Measurements from ENCODE around the gene GPR12.

The GPR12 gene

DNA sequence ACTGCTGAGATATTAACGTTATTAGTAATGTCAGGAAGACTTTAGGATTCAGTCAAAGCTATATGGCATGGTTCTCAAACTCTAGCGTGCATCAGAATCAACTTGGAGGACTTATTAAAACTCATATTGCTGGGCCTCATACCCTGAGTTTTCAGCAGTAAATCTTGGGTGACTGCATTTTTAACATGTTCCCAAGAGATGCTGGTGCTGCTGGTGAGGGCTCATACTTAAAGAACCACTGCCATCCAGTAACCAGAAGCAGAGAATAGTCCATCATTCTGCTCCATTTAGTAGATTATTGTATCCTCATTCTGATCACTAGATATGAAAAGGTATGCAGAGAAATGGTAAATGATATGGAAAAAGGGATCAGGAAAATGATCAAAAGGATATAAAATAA lies 7.9 kb downstream of the GPR12 start:
- no peaks in the 10 kb centered on the region for H3K36me3 ChIP-seq (ENCODE audit: control insufficient read depth, low read length)
- TF ChIP-seq, protein P1, sequence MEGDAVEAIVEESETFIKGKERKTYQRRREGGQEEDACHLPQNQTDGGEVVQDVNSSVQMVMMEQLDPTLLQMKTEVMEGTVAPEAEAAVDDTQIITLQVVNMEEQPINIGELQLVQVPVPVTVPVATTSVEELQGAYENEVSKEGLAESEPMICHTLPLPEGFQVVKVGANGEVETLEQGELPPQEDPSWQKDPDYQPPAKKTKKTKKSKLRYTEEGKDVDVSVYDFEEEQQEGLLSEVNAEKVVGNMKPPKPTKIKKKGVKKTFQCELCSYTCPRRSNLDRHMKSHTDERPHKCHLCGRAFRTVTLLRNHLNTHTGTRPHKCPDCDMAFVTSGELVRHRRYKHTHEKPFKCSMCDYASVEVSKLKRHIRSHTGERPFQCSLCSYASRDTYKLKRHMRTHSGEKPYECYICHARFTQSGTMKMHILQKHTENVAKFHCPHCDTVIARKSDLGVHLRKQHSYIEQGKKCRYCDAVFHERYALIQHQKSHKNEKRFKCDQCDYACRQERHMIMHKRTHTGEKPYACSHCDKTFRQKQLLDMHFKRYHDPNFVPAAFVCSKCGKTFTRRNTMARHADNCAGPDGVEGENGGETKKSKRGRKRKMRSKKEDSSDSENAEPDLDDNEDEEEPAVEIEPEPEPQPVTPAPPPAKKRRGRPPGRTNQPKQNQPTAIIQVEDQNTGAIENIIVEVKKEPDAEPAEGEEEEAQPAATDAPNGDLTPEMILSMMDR (IDR thresholded peaks at IDR 0.05; ENCODE audit: low read depth, low read length, poor library complexity, severe bottlenecking) = no peak
- TF ChIP-seq EZH2phosphoT487 (IDR thresholded peaks at IDR 0.05; ENCODE audit: borderline replicate concordance, low read length) = no peak
- no peak overlapping the region for H3K27ac ChIP-seq (ENCODE audit: low read depth, low read length)
- H4K20me1 ChIP-seq (ENCODE audit: control insufficient read depth, insufficient read depth, low read depth, low read length) = no peaks in the 10 kb centered on the region
- no peak overlapping the region for H3K4me2 ChIP-seq (ENCODE audit: low read length)
- H3K79me2 ChIP-seq (ENCODE audit: control insufficient read depth, low read length) = no peaks in the 10 kb centered on the region
- H3K9me2 ChIP-seq (replicated peaks; ENCODE audit: control insufficient read depth, low read length) = no peaks in the 10 kb centered on the region
- H3K27me3 ChIP-seq (ENCODE audit: control insufficient read depth, low read length) = peaks cover 6% of the 10 kb centered on the region; the same call in 1 of the 2 replicates
- no peaks in the 10 kb centered on the region for H3F3A ChIP-seq (ENCODE audit: control insufficient read depth, insufficient read depth)
- H3K9me3 ChIP-seq (ENCODE audit: control insufficient read depth, insufficient read depth, low read length) = no peaks in the 10 kb centered on the region
- no peak overlapping the region for H3K4me3 ChIP-seq (ENCODE audit: low read length)
- H3K4me1 ChIP-seq (ENCODE audit: control insufficient read depth, low read length) = no peaks in the 10 kb centered on the region

DNA sequence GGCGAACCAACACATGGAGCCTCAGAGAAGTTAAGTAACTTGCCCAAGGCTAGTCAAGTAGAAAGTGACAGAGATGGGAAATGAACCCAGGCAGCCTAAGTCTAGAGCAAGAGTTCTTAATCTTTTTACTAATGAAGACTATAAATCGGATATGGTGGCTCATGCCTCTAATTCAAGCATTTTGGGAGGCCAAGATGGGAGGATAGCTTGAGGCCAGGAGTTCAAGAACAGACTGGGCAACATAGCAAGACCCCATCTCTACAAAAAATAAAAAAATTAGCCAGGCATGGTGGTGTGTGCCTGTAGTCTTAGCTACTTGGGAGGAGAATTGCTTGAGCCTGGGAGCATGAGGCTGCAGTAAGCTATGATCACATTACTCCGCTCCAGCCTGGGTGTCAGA lies 10.7 kb downstream of the GPR12 start:
- Histone ChIP-seq H3K4me3 (ENCODE audit: low read length) (no peak overlapping the region), H3K27me3 (ENCODE audit: control insufficient read depth, low read length) (peaks cover 6% of the 10 kb centered on the region; the same call in 1 of the 2 replicates), H3K9me2 (replicated peaks; ENCODE audit: control insufficient read depth, low read length) (no peaks in the 10 kb centered on the region), H3K9me3 (ENCODE audit: control insufficient read depth, insufficient read depth, low read length) (no peaks in the 10 kb centered on the region), H3K27ac (ENCODE audit: low read depth, low read length) (no peak overlapping the region), H3K4me2 (ENCODE audit: low read length) (no peak overlapping the region), H3K4me1 (ENCODE audit: control insufficient read depth, low read length) (no peaks in the 10 kb centered on the region), H3K36me3 (ENCODE audit: control insufficient read depth, low read length) (no peaks in the 10 kb centered on the region), H4K20me1 (ENCODE audit: control insufficient read depth, insufficient read depth, low read depth, low read length) (no peaks in the 10 kb centered on the region), H3F3A (ENCODE audit: control insufficient read depth, insufficient read depth) (no peaks in the 10 kb centered on the region), H3K79me2 (ENCODE audit: control insufficient read depth, low read length) (no peaks in the 10 kb centered on the region)
- TF ChIP-seq, protein P1 (IDR thresholded peaks at IDR 0.05; ENCODE audit: low read depth, low read length, poor library complexity, severe bottlenecking) = no peak
- no peak for TF ChIP-seq EZH2phosphoT487 (IDR thresholded peaks at IDR 0.05; ENCODE audit: borderline replicate concordance, low read length)

DNA sequence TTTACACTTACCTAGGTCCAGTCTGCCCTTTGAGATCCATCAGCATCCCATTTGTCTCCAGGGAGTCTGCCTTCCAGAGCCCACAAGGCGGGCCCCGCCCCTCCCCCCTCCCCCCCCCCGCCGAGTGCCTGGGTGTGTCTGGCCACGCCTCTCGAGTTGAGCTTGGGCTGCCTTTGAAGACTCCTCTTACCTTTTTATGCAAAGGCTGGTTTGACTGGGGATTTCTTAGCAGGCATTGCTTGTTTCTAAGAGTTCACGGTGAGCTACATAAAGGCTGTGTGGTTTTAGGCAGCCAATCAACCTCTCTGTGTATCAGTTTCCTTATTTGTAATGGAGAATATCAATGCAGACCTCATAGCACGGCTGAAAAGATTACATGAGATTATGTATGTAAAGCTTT lies 11.3 kb downstream of the GPR12 start:
- Histone ChIP-seq H3K79me2 (ENCODE audit: control insufficient read depth, low read length) (no peaks in the 10 kb centered on the region), H3F3A (ENCODE audit: control insufficient read depth, insufficient read depth) (no peaks in the 10 kb centered on the region), H3K4me1 (ENCODE audit: control insufficient read depth, low read length) (no peaks in the 10 kb centered on the region), H3K4me2 (ENCODE audit: low read length) (no peak overlapping the region), H3K36me3 (ENCODE audit: control insufficient read depth, low read length) (no peaks in the 10 kb centered on the region), H3K9me2 (replicated peaks; ENCODE audit: control insufficient read depth, low read length) (no peaks in the 10 kb centered on the region), H3K4me3 (ENCODE audit: low read length) (no peak overlapping the region), H3K9me3 (ENCODE audit: control insufficient read depth, insufficient read depth, low read length) (no peaks in the 10 kb centered on the region), H4K20me1 (ENCODE audit: control insufficient read depth, insufficient read depth, low read depth, low read length) (no peaks in the 10 kb centered on the region), H3K27ac (ENCODE audit: low read depth, low read length) (no peak overlapping the region), H3K27me3 (ENCODE audit: control insufficient read depth, low read length) (peaks cover 6% of the 10 kb centered on the region; the same call in 1 of the 2 replicates)
- TF ChIP-seq EZH2phosphoT487 (IDR thresholded peaks at IDR 0.05; ENCODE audit: borderline replicate concordance, low read length) = no peak
- TF ChIP-seq, protein P1 (IDR thresholded peaks at IDR 0.05; ENCODE audit: low read depth, low read length, poor library complexity, severe bottlenecking) = no peak

Measured in DOHH2 (cell line).